ENCODE results near the gene RIN3.
A peak's percentile ranks its signal among the peaks of the same experiment; 100 is the strongest.

The RIN3 gene

DNA sequence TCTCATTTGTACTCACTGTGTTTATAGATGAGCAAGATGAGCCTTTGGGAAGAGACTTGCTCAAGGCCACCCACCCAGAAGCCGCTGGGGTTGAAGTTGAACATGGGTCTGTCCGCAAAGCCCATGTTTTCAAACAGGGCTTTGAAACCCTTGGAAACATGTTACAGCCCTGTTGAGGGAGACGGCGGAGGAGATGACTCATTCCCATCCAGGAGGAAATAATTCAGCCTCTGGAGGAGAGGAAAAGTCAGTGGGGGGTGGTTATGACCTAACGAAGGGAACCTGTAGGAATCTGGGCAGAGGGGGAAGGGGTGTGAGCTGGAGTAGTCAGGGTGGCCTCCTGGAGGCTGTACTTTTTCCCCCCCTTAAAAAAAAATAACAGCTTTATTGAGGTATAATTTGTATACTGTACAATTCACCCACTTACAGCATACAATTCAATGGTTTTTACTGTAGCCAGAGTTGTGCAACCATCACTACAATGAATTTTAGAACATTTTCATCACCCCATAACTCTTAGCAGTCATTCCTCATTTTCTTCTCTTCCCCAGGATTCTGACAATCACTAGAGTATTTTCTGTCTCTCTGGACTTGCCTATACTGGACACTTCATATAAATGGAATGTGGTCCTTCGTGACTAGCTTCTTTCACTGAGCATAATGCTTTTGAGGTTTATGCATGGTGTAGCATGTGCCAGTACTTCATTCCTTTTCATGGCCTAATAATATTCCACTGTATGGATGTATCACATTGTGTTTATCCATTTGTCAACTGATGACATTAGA is 1.9 kb upstream of the RIN3 start:
- in situ Hi-C loops (cut with HindIII; ENCODE audit: low sequenced_read_pairs), result no loop called here
- no peak overlapping the region for H3K4me3 ChIP-seq (ENCODE audit: low read depth, low read length)
- TF ChIP-seq, protein P1, sequence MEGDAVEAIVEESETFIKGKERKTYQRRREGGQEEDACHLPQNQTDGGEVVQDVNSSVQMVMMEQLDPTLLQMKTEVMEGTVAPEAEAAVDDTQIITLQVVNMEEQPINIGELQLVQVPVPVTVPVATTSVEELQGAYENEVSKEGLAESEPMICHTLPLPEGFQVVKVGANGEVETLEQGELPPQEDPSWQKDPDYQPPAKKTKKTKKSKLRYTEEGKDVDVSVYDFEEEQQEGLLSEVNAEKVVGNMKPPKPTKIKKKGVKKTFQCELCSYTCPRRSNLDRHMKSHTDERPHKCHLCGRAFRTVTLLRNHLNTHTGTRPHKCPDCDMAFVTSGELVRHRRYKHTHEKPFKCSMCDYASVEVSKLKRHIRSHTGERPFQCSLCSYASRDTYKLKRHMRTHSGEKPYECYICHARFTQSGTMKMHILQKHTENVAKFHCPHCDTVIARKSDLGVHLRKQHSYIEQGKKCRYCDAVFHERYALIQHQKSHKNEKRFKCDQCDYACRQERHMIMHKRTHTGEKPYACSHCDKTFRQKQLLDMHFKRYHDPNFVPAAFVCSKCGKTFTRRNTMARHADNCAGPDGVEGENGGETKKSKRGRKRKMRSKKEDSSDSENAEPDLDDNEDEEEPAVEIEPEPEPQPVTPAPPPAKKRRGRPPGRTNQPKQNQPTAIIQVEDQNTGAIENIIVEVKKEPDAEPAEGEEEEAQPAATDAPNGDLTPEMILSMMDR (IDR thresholded peaks at IDR 0.05; ENCODE audit: low read depth, low read length), result no peak
- peak; percentile 97 for DNase-seq (ENCODE audit: low read depth, low spot score)

DNA sequence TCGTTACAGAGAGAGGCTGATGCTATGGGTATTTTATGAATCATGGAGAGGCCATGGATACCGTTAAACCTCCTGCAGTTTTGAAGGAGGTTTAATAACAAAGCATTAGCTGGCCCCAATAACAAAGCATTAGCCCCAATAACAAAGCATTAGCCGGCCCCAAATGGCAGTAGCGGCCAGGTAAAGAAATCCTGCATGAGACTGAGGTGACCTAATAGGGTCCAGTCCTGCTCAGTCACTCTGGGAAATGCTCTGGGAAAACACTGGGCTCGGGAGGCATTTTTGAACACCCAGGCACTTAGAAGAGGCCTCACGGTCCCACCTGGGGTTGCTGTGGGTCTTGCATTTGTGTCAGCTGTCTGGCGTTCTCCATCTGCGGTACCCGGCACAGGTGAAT is 776 bp upstream of the RIN3 start:
- in situ Hi-C loops (cut with HindIII; ENCODE audit: low sequenced_read_pairs), result no loop called here

GRCh38 chr14:92513966-92514843 is 624 bp downstream of the RIN3 start:
- TF ChIP-seq, protein P1 (IDR thresholded peaks at IDR 0.05; ENCODE audit: low read depth, low read length), result no peak
- H3K4me3 ChIP-seq (ENCODE audit: low read depth, low read length), result peak overlapping the region; percentile 68
- peak; percentile 28 for DNase-seq (ENCODE audit: low read depth, low spot score)
- in situ Hi-C loops (cut with HindIII; ENCODE audit: low sequenced_read_pairs), result no loop called here

More for the DNA sequence above, 776 bp upstream of the RIN3 start:
- peak overlapping the region; percentile 68 for H3K4me3 ChIP-seq (ENCODE audit: low read depth, low read length)
- no peak for DNase-seq (ENCODE audit: low read depth, low spot score)
- TF ChIP-seq, protein P1 (IDR thresholded peaks at IDR 0.05; ENCODE audit: low read depth, low read length), result no peak

- DNase-seq (ENCODE audit: low read depth, low spot score), result no peak
- H3K4me3 ChIP-seq (ENCODE audit: low read depth, low read length), result peak overlapping the region; percentile 68
- in situ Hi-C loops (cut with HindIII; ENCODE audit: low sequenced_read_pairs), result no loop called here
- TF ChIP-seq, protein P1 (IDR thresholded peaks at IDR 0.05; ENCODE audit: low read depth, low read length), result no peak
Measured at GRCh38 chr14:92514844-92515514, 1.4 kb downstream of the RIN3 start.

- DNase-seq (ENCODE audit: low read depth, low spot score), result no peak
- in situ Hi-C loops (cut with HindIII; ENCODE audit: low sequenced_read_pairs), result no loop called here
- TF ChIP-seq, protein P1 (IDR thresholded peaks at IDR 0.05; ENCODE audit: low read depth, low read length), result no peak
- no peak overlapping the region for H3K4me3 ChIP-seq (ENCODE audit: low read depth, low read length)
Measured at GRCh38 chr14:92515546-92516343, 2.2 kb downstream of the RIN3 start.
